Mesenchymal stem cell (in vitro differentiated cells and primary cell): Measurements from ENCODE around the gene SCGB3A1.

Experiments used
- DNase-seq: peaks from one replicate; pipeline ENCODE4 v3.0.0-alpha.2; 2013
- H2AFZ ChIP-seq: one replicate; pipeline ENCODE4 v1.6.1; 2013; ENCODE audit warnings: low read depth, mild to moderate bottlenecking, control low read depth, inconsistent platforms, low read length, moderate library complexity
- H2AK5ac ChIP-seq: 2 replicates; pipeline ENCODE4 v1.6.1; 2013; ENCODE audit warnings: low read length, moderate library complexity, mild to moderate bottlenecking, inconsistent platforms; ENCODE audit not compliant: severe bottlenecking
- H2BK120ac ChIP-seq: one replicate; pipeline ENCODE4 v1.6.1; 2013; ENCODE audit warnings: low read depth, mild to moderate bottlenecking, inconsistent platforms, low read length, moderate library complexity
- H2BK12ac ChIP-seq, 2 experiments: one replicate each; pipeline ENCODE4 v1.6.1; 2013; ENCODE audit warnings: inconsistent platforms in 2 of 2, low read length in 2 of 2, mild to moderate bottlenecking in 2 of 2, moderate library complexity in 2 of 2, control low read depth in 1 of 2
- H2BK15ac ChIP-seq: one replicate; pipeline ENCODE4 v1.6.1; 2013; ENCODE audit warnings: mild to moderate bottlenecking, low read depth, inconsistent platforms; ENCODE audit not compliant: poor library complexity, severe bottlenecking
- H2BK5ac ChIP-seq: 2 replicates; pipeline ENCODE4 v1.6.1; 2013; ENCODE audit warnings: low read depth, mild to moderate bottlenecking, low read length, control low read depth, inconsistent platforms; ENCODE audit not compliant: poor library complexity, severe bottlenecking
- H3K14ac ChIP-seq, 2 experiments: one replicate each; pipeline ENCODE4 v1.6.1; 2013; ENCODE audit warnings: inconsistent platforms in 2 of 2, low read length in 2 of 2, control low read depth in 1 of 2, mild to moderate bottlenecking in 1 of 2, moderate library complexity in 1 of 2
- H3K18ac ChIP-seq, 2 experiments: one replicate each; pipeline ENCODE4 v1.6.1; 2013; ENCODE audit warnings: inconsistent platforms in 2 of 2, low read length in 2 of 2, control low read depth in 1 of 2, low read depth in 1 of 2, mild to moderate bottlenecking in 1 of 2
- H3K23ac ChIP-seq, 2 experiments: one replicate each; pipeline ENCODE4 v1.6.1; 2013; ENCODE audit warnings: inconsistent platforms in 2 of 2, low read length in 2 of 2, mild to moderate bottlenecking in 2 of 2, moderate library complexity in 2 of 2, control low read depth in 1 of 2
- H3K27ac ChIP-seq: 2 replicates; pipeline ENCODE4 v1.5.1; 2013; ENCODE audit warnings: mild to moderate bottlenecking, moderate library complexity, low read length, control low read depth, inconsistent platforms; ENCODE audit not compliant: poor library complexity, severe bottlenecking
- H3K27me3 ChIP-seq, 2 experiments: 2 replicates each; pipeline versions ENCODE4 v1.6.1 to v1.7.0; 2013; ENCODE audit warnings: low read length in 2 of 2, mild to moderate bottlenecking in 2 of 2, moderate library complexity in 2 of 2, control low read depth in 1 of 2, inconsistent platforms in 1 of 2; ENCODE audit not compliant: control insufficient read depth in 1 of 2, insufficient read depth in 1 of 2
- H3K36me3 ChIP-seq, 2 experiments: 2 replicates each; pipeline versions ENCODE4 v1.6.1 to v1.7.0; 2013; ENCODE audit warnings: low read length in 2 of 2, control low read depth in 1 of 2, inconsistent platforms in 1 of 2, low read depth in 1 of 2, mild to moderate bottlenecking in 1 of 2; ENCODE audit not compliant: insufficient read depth in 2 of 2, control insufficient read depth in 1 of 2
- H3K4ac ChIP-seq, 2 experiments: one replicate each; pipeline ENCODE4 v1.6.1; 2013; ENCODE audit warnings: inconsistent platforms in 2 of 2, low read length in 2 of 2, mild to moderate bottlenecking in 2 of 2, moderate library complexity in 2 of 2, control low read depth in 1 of 2, low read depth in 1 of 2
- H3K4me1 ChIP-seq: 2 replicates; pipeline ENCODE4 v1.6.1; 2013; ENCODE audit warnings: low read depth, low read length, control low read depth; ENCODE audit not compliant: control insufficient read depth, insufficient read depth
- H3K4me2 ChIP-seq: 2 replicates; pipeline ENCODE4 v1.6.1; 2013; ENCODE audit warnings: low read length, mild to moderate bottlenecking, inconsistent platforms; ENCODE audit not compliant: poor library complexity, severe bottlenecking
- H3K4me3 ChIP-seq, 2 experiments: 2 replicates each; pipeline versions ENCODE4 v1.5.1 to v1.7.0; 2013; ENCODE audit warnings: low read length in 2 of 2, mild to moderate bottlenecking in 2 of 2, control low read depth in 1 of 2, low read depth in 1 of 2; ENCODE audit not compliant: insufficient read depth in 1 of 2
- H3K79me1 ChIP-seq: replicated peaks from 2 replicates; pipeline ENCODE4 v1.6.1; 2013; ENCODE audit warnings: mild to moderate bottlenecking, control low read depth, low read length, inconsistent platforms; ENCODE audit not compliant: poor library complexity, severe bottlenecking
- H3K9ac ChIP-seq: 2 replicates; pipeline ENCODE4 v1.7.0; 2013; ENCODE audit warnings: mild to moderate bottlenecking, low read length, moderate library complexity
- H3K9me3 ChIP-seq: 2 replicates; pipeline ENCODE4 v1.7.0; 2013; ENCODE audit warnings: mild to moderate bottlenecking, low read length; ENCODE audit not compliant: control insufficient read depth
- H4K8ac ChIP-seq: one replicate; pipeline ENCODE4 v1.6.1; 2013; ENCODE audit warnings: inconsistent platforms, mild to moderate bottlenecking, low read length, moderate library complexity
- H4K91ac ChIP-seq: one replicate; pipeline ENCODE4 v1.6.1; 2013; ENCODE audit warnings: mild to moderate bottlenecking, low read length, inconsistent platforms
- WGBS: methylation state at CpG from one replicate; pipeline ENCODE4 v1.1.7; 2013; ENCODE audit warnings: mixed read lengths; 5-methylcytosine and 5-hydroxymethylcytosine counted together

SCGB3A1 gene

DNA sequence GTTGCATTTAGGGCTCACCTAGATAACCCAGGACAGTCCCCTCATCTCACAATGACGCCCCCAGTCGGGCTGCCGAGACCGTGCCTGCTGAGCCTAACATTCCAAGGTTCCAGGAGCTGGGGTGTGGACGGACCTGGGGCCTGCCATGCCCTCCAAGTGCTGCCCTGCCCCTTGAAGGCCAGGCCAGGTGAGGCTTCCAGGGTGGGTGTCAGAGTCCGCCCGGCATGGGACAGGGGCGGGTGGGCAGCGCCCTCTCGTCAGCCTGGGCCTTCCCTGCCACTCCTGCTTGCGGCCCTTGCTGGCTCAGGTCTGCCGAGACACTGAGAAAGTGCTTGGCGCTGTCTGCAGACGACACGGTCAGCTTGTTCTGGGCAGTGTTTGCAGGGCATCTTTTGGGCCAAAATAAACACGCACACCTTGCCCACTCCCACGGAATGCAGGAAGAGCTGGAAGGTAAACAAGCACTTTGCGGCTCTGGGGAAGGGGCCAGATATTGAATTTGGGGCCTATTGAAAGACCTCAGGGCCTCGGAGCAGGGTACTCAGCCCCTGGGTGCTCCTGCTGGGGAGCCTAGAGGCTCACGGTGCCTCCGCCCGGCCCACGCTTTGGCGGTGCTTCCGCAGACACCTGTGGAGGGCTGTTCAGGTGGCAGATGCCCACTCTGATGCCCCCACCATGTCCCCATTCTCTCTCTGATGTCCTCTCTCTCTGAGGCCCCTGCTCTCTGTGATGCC is 4.2 kb upstream of the SCGB3A1 start:
- Histone ChIP-seq H2AK5ac (no peak overlapping the region), H2BK5ac (no peak overlapping the region)
- WGBS = 92% methylated on average over 25 of the region's 25 CpGs

DNA sequence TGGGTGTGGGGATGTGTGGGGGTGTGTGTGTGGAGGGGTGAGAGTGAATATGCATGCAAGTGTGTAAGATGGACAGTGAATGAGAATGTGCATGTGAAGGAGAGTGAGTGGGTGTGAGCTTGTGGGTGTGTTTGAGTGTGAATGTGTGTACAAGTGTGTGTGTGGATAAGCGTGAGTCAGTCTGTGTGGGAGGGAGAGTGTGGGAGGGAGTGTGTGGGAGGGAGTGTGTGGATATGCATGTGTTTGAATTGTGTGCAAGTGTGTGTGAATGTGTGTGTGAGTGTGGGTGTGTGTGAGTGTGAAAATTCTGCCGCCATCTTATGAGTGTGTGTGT is 3.7 kb upstream of the SCGB3A1 start:
- H2AK5ac ChIP-seq = no peak overlapping the region
- no peak overlapping the region for H3K27ac ChIP-seq
- H2BK120ac ChIP-seq = no peak overlapping the region
- H3K23ac ChIP-seq = no peak overlapping the region
- H4K91ac ChIP-seq = no peak overlapping the region
- peaks cover 20% of the 10 kb centered on the region for H3K4me1 ChIP-seq
- no peaks in the 10 kb centered on the region for H3K36me3 ChIP-seq
- no peak overlapping the region for H3K4me3 ChIP-seq
- no peaks in the 10 kb centered on the region for H3K9me3 ChIP-seq
- H2BK5ac ChIP-seq = no peak overlapping the region
- no peak overlapping the region for H4K8ac ChIP-seq
- H3K4ac ChIP-seq = no peak overlapping the region
- H3K79me1 ChIP-seq = no peaks in the 10 kb centered on the region
- H3K14ac ChIP-seq = no peak overlapping the region
- H3K9ac ChIP-seq = no peak overlapping the region
- H3K4me2 ChIP-seq = no peak overlapping the region
- no peak overlapping the region for H2BK12ac ChIP-seq
- no peak overlapping the region for H3K18ac ChIP-seq
- 73% methylated on average over 1 of the region's 2 CpGs for WGBS
- no peak for DNase-seq
- peaks cover 29 to 57% of the 10 kb centered on the region in 2 experiments for H3K27me3 ChIP-seq
- no peak overlapping the region for H2AFZ ChIP-seq
- H2BK15ac ChIP-seq = no peak overlapping the region

More for the DNA sequence above, 4.2 kb upstream of the SCGB3A1 start:
- peaks cover 24 to 52% of the 10 kb centered on the region in 2 experiments for H3K27me3 ChIP-seq
- no peaks in the 10 kb centered on the region for H3K79me1 ChIP-seq
- H3K18ac ChIP-seq = no peak overlapping the region
- no peak overlapping the region for H3K4me2 ChIP-seq
- no peak overlapping the region for H2BK12ac ChIP-seq
- H2AFZ ChIP-seq = no peak overlapping the region
- H3K27ac ChIP-seq = no peak overlapping the region
- no peak overlapping the region for H3K4me3 ChIP-seq
- no peak overlapping the region for H3K23ac ChIP-seq
- H2BK15ac ChIP-seq = no peak overlapping the region
- no peak overlapping the region for H3K9ac ChIP-seq
- no peak overlapping the region for H2BK120ac ChIP-seq
- H3K4me1 ChIP-seq = peaks cover 14% of the 10 kb centered on the region
- no peak overlapping the region for H3K14ac ChIP-seq
- H4K91ac ChIP-seq = no peak overlapping the region
- H3K9me3 ChIP-seq = no peaks in the 10 kb centered on the region
- no peak for DNase-seq
- H4K8ac ChIP-seq = no peak overlapping the region
- no peaks in the 10 kb centered on the region for H3K36me3 ChIP-seq
- no peak overlapping the region for H3K4ac ChIP-seq

DNA sequence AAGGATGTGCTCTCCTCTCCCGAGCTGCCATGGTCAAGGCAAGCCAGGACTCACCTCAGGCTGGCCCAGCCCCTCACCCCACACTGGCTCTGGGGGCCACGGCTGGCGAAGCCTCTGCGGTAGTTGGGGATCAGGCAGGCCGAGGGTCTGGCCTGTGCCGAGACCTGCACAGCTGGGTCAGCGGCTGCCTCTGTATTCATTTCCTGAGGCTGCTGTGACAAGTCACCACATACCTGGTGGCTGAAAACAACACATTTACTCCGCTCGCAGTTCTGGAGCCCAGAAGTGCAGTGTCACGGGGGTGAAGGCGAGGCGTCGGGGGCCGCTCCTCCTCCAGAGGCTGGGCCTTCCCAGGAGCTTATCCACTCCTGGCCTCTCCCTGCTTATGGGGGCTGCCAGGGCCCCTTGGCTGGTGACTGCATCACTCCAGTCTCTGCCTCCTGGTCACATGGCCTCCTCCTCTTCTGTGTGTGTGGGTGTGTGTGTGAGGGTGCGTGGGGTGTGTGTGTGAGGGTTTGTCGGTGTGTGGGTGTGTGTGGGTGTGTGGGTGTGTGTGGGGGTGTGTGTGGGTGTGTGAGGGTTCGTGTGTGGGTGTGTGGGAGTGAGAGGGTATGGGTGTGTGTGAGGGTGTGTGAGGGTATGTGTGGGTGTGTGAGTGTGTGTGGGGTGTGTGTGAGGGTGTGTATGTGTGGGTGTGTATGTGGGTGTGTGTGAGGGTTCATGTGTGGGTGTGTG is 3.2 kb upstream of the SCGB3A1 start:
- no peak overlapping the region for H3K4me2 ChIP-seq

DNA sequence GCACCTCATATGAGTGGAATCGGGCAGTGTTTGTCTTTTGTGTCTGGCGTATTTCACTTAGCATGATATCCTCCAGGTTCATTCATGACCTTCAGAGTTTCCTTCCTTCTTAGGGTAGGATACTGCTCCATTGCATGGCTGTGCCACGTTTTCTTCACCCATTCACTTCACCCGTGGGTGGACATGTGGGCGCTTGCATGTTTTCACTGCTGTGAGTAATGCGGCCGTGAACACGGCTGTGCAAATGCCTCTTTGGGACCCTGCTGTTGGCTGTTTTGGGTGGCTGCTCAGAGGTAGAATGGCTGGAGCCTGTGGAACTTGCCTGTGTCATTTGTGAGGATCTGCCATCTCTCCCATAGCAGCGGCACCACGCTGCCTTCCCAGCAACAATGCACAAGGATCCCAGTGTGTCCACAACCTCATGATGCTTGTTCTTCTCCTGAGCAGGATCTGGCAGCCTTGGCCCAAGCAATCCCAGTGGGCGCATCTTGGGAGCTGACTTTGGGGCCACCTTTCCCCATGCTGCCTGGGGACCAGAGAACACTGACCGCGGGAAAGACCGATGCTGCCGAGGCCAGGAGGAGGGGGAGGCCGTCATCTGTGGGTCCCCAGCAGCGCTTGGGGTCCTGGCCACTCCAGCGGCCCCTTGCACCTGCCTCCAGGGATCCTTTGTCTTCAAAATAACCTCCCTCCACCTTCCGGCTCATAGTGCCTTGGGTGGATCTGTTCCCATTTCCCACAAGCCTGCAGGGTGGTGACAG is 2.3 kb upstream of the SCGB3A1 start:
- H3K23ac ChIP-seq = no peak overlapping the region
- no peak overlapping the region for H3K14ac ChIP-seq
- H3K4me1 ChIP-seq = peaks cover 20% of the 10 kb centered on the region
- H2AK5ac ChIP-seq = no peak overlapping the region
- H3K9me3 ChIP-seq = no peaks in the 10 kb centered on the region
- no peak overlapping the region for H2BK12ac ChIP-seq
- no peak overlapping the region for H3K18ac ChIP-seq
- 94% methylated on average over 19 of the region's 19 CpGs for WGBS
- H3K36me3 ChIP-seq = no peaks in the 10 kb centered on the region
- H3K27me3 ChIP-seq = peaks cover 43 to 71% of the 10 kb centered on the region in 2 experiments
- no peak for DNase-seq
- H4K91ac ChIP-seq = no peak overlapping the region
- no peak overlapping the region for H3K27ac ChIP-seq
- H2BK5ac ChIP-seq = no peak overlapping the region
- no peak overlapping the region for H4K8ac ChIP-seq
- H2AFZ ChIP-seq = no peak overlapping the region
- no peak overlapping the region for H3K4me3 ChIP-seq
- H3K4ac ChIP-seq = no peak overlapping the region
- no peak overlapping the region for H3K4me2 ChIP-seq
- H3K9ac ChIP-seq = no peak overlapping the region
- H2BK120ac ChIP-seq = no peak overlapping the region
- no peak overlapping the region for H2BK15ac ChIP-seq
- no peaks in the 10 kb centered on the region for H3K79me1 ChIP-seq

More for the DNA sequence above, 3.2 kb upstream of the SCGB3A1 start:
- Histone ChIP-seq H3K4me3 (no peak overlapping the region), H3K18ac (no peak overlapping the region), H2BK15ac (no peak overlapping the region), H3K27me3 (peaks cover 35 to 62% of the 10 kb centered on the region in 2 experiments), H3K23ac (no peak overlapping the region), H3K9me3 (no peaks in the 10 kb centered on the region), H3K79me1 (no peaks in the 10 kb centered on the region), H3K9ac (no peak overlapping the region), H3K27ac (no peak overlapping the region), H3K4ac (no peak overlapping the region), H2AFZ (no peak overlapping the region), H3K36me3 (no peaks in the 10 kb centered on the region), H2AK5ac (no peak overlapping the region), H3K4me1 (peaks cover 20% of the 10 kb centered on the region), H2BK120ac (no peak overlapping the region), H2BK5ac (no peak overlapping the region), H4K91ac (no peak overlapping the region), H2BK12ac (no peak overlapping the region), H3K14ac (peak overlapping the region in 1 of 2 experiments; percentile 45), H4K8ac (no peak overlapping the region)
- DNase-seq = no peak
- WGBS = 81% methylated on average over 17 of the region's 17 CpGs
